ENCODE data around the gene PRMT9.

Gene PRMT9

DNA sequence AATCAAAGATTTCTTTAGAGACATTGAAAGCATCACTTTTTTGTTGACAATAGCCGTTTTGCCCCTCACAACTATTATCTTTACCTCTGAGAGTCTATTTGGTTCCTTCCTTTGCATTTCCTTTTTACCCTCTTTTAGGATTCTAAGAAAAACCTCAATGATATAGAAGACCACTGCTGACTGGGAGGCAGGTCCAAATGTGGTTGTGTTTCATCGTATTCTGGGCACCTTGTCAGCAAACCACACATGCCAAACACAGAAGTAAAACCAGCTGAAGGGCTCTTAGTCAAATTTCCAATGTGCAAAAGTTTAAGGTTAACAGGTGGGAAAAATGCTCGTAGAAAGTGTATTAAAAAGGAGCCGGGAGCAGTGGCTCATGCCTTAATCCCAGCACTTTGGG lies 5.1 kb upstream of the PRMT9 start:
- intact Hi-C loops (cut with DNase I), result no loop called here
- no peak for DNase-seq

GRCh38 chr4:147683188-147683591 lies 773 bp downstream of the PRMT9 start:
- DNase-seq, result peak in 21 of 42 donors; percentile 8 to 51 (median 28)
- intact Hi-C loops (cut with DNase I), result no loop called here

- no peak for DNase-seq
- intact Hi-C loops (cut with DNase I), result no loop called here
These were observed 1.2 kb downstream of the PRMT9 start for GRCh38 chr4:147682755-147683154.

- no peak for DNase-seq
- intact Hi-C loops (cut with DNase I), result no loop called here
These were observed 5.0 kb downstream of the PRMT9 start for GRCh38 chr4:147678796-147679549.

- intact Hi-C loops (cut with DNase I), result no loop called here
- no peak for DNase-seq
These were observed 5.9 kb downstream of the PRMT9 start for GRCh38 chr4:147678106-147678505.

- intact Hi-C loops (cut with DNase I), result no loop called here
- no peak for DNase-seq
These were observed 9.5 kb downstream of the PRMT9 start for GRCh38 chr4:147674496-147674895.

GRCh38 chr4:147674073-147674472 lies 9.9 kb downstream of the PRMT9 start:
- DNase-seq, result no peak
- intact Hi-C loops (cut with DNase I), result no loop called here

DNA sequence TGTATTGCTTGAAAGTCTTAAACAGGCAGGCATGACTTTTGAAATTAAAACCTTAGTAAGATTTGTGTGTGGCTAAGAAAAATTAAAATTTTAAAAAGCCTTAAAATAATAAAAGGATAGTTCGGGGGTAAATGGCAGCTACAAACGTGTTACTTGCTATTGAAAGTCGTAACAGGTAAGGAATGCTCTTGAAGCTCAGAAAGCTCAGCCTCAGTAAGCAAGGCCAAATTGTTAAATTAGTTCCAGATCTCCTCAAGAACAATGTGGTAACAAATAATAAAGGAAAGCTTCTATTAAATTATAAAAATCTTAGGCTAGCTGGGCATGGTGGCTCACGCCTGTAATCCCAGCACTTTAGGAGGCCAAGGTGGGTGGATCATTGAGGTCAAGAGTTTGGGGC lies 25.5 kb downstream of the PRMT9 start:
- no peak for DNase-seq
- intact Hi-C loops (cut with DNase I), result no loop called here

- intact Hi-C loops (cut with DNase I), result no loop called here
- DNase-seq, result no peak
These were observed 28.3 kb downstream of the PRMT9 start for GRCh38 chr4:147655639-147656038.

DNA sequence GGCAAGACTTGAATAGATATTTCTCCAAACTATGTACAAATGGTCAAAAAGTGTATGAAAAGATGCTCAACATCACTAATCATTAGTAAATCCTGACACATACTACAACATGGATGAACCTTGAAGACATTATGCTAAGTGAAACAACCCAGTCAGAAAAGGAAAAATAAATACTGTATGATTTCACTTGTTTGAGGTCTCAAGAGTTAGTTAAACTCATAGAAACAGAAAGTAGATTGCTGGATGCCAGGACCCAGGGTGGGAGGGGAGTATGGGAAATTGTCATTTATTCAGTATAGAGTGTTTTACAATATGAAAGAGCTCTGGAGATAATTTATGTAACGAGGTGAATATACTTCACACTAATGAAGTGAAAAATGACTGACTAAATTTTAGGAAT lies 32.4 kb downstream of the PRMT9 start:
- intact Hi-C loops (cut with DNase I), result no loop called here
- DNase-seq, result no peak

GRCh38 chr4:147648656-147649055 lies 35.3 kb downstream of the PRMT9 start:
- intact Hi-C loops (cut with DNase I), result no loop called here
- DNase-seq, result no peak

DNA sequence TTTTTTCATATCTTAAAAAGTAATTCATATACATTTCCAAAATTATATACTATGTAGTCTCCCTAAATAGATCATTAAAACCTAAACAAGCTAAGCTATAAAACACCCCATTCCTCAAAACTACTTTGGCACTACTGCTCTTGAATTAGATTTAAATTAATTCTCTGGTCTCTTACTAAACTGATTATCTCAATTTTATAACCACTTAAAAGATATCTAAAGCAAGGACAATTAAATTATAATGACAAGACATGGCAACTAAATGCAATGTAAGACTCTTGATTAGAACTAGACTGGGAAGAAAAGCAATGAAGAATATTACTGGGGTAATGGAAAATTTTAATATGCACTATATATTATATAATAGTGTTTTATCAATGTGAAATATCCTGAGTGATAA lies 38.9 kb downstream of the PRMT9 start:
- intact Hi-C loops (cut with DNase I), result no loop called here
- DNase-seq, result no peak

GRCh38 chr4:147644471-147644870 lies 39.5 kb downstream of the PRMT9 start:
- DNase-seq, result no peak
- intact Hi-C loops (cut with DNase I), result no loop called here

DNA sequence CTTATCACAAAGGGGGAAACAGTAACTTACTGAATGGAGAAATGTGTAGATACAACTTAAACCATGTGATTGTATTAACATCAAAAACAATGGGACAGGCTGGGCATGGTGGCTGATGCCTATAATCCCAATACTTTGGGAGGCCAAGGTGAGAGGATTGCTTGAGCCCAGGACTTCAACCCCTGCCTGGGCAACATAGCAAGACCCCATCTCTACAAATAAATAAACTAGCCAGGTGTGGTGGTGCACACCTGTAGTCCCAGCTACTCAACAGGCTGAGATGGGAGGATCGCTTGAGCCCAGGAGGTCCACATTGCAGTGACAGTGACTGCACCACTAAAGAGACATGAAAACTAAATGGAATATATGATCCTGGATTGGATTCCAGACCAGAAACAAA lies 40.3 kb downstream of the PRMT9 start:
- intact Hi-C loops (cut with DNase I), result no loop called here
- no peak for DNase-seq

DNA sequence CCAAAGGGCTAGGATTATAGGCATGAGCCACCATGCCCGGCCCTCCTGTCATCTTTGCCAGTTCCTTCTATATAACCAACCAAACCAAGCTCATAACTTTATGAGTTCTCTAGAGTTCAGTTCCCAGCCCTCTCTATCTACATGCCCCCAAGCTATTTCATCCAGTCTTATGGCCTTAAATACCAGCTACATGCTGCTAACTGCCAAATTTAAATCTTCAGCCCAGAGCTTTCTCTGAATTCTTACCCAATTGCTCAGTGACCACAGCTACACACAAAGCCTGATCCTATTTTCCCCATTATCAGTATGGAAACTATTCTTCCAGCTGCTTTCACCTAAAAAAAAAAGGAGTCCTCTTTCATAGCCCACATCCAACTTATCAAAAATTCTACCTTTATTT lies 43.6 kb downstream of the PRMT9 start:
- DNase-seq, result no peak
- intact Hi-C loops (cut with DNase I), result no loop called here

DNA sequence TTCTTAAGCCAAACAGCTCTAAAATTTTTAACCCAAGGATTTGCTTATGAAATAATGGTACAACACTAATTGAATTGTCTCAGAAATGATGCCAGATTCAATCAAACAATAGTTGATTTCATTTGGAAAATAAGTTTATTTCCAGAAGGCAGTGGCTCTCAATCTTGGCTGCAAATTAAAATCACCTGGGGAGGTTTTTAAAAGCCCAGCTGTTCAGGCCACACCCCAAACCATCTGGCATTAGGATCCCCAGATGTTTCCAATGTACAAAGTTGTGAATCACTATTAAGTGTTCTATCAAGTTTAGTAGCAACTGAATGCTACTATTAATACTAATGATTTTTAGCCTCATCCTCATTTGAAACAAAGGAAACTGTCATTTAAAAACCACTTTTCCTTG lies 44.6 kb downstream of the PRMT9 start:
- no peak for DNase-seq
- intact Hi-C loops (cut with DNase I), result no loop called here

DNA sequence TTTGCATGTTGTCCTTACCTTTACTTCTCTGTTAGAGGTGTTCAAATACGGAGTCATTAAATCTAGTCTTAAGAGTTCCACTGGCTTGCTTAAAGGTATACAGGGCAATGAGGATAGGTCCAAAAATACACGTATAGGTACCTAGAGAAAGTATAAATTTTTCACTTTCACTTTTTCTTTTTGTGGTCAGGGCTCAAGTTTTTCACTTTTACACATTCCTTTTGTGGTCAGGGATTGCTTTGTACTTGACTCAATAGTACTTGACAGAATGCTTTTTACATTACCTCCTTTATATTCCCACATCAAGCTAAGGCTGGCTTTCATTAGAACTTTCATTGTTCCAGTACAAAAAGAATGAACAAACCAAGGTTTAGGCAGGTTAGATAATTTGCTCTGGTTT lies 45.0 kb downstream of the PRMT9 start:
- DNase-seq, result no peak
- intact Hi-C loops (cut with DNase I), result no loop called here

GRCh38 chr4:147638365-147638764 lies 45.6 kb downstream of the PRMT9 start:
- intact Hi-C loops (cut with DNase I), result no loop called here
- no peak for DNase-seq

DNA sequence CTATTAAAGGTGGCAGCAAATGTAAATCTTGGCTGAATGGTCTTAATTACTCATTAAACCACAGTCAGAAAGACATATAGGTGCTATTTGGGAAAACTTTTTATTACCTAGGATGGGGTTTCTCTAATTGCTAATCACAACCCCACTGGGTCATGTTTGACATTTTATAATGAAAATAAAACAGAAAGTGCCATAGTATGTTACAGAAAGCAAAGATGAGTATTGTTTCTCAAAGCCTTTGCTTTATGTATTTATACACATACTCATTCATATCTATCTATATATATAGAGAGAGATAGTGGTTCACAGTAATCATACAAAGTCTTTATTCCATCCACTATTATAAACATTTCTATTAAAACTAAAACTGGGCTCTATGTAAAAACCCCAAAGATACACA lies 48.6 kb downstream of the PRMT9 start:
- DNase-seq, result no peak

GRCh38 chr4:147633643-147634042 lies 50.3 kb downstream of the PRMT9 start:
- intact Hi-C loops (cut with DNase I), result no loop called here

More for the DNA sequence above, 48.6 kb downstream of the PRMT9 start:
- intact Hi-C loops (cut with DNase I), result no loop called here

GRCh38 chr4:147633113-147633512 lies 50.9 kb downstream of the PRMT9 start:
- intact Hi-C loops (cut with DNase I), result no loop called here

More at GRCh38 chr4:147633643-147634042, 50.3 kb downstream of the PRMT9 start:
- DNase-seq, result no peak

More at GRCh38 chr4:147633113-147633512, 50.9 kb downstream of the PRMT9 start:
- DNase-seq, result no peak
